Epithelial cell of esophagus (primary cell): ENCODE measurements around the gene IDI1.
"Not testable (repeated sequence)": the region's sequence is repeated elsewhere in the genome, so short reads cannot be mapped to it uniquely, and the experiment has no call there.

ENCODE experiments used
- DNase-seq: peaks from one replicate; pipeline ENCODE4 v3.0.0; 2010; ENCODE audit warnings: low read depth
- H3K4me3 ChIP-seq: 2 replicates; pipeline ENCODE4 v1.5.1; 2011; ENCODE audit warnings: mild to moderate bottlenecking, low read length, control low read depth
- CTCF ChIP-seq: IDR thresholded peaks from 2 replicates; pipeline ENCODE4 v1.5.1; 2011; ENCODE audit warnings: low read depth, mild to moderate bottlenecking, low read length, control low read depth, inconsistent platforms; ENCODE audit not compliant: insufficient read depth; ENCODE audit errors: missing control alignments

The IDI1 gene

DNA sequence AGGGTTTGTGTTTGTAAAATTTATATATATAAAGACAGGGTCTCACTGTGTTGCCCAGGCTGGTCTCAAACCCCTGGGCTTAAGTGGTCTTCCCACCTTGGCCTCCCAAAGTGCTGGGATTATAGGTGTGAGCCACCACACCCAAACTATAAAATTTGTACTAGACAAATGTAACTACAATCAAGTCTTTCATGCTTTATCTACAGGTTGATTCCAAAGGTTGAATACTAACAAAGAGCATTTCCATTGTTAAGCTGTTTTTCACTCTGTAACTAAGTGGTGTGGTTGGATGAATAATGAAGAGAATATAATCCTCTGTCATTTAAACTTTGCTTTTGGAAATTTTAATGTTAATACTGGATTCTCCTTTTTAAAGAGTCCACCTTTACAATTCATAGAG is 29.7 kb upstream of the IDI1 start:
- no peak overlapping the region for H3K4me3 ChIP-seq
- DNase-seq, result no peak
- no peak for TF ChIP-seq CTCF

GRCh38 chr10:1074748-1075308 is 25.9 kb upstream of the IDI1 start:
- DNase-seq, result peak; percentile 20
- TF ChIP-seq CTCF, result peak; percentile 40
- H3K4me3 ChIP-seq, result no peak overlapping the region

- TF ChIP-seq CTCF, result peak; percentile 22
- H3K4me3 ChIP-seq, result no peak overlapping the region
- no peak for DNase-seq
These were observed 25.3 kb upstream of the IDI1 start for GRCh38 chr10:1074052-1074747.

GRCh38 chr10:1070919-1071318 is 22.0 kb upstream of the IDI1 start:
- no peak for TF ChIP-seq CTCF
- DNase-seq, result peak; percentile 46
- H3K4me3 ChIP-seq, result no peak overlapping the region

DNA sequence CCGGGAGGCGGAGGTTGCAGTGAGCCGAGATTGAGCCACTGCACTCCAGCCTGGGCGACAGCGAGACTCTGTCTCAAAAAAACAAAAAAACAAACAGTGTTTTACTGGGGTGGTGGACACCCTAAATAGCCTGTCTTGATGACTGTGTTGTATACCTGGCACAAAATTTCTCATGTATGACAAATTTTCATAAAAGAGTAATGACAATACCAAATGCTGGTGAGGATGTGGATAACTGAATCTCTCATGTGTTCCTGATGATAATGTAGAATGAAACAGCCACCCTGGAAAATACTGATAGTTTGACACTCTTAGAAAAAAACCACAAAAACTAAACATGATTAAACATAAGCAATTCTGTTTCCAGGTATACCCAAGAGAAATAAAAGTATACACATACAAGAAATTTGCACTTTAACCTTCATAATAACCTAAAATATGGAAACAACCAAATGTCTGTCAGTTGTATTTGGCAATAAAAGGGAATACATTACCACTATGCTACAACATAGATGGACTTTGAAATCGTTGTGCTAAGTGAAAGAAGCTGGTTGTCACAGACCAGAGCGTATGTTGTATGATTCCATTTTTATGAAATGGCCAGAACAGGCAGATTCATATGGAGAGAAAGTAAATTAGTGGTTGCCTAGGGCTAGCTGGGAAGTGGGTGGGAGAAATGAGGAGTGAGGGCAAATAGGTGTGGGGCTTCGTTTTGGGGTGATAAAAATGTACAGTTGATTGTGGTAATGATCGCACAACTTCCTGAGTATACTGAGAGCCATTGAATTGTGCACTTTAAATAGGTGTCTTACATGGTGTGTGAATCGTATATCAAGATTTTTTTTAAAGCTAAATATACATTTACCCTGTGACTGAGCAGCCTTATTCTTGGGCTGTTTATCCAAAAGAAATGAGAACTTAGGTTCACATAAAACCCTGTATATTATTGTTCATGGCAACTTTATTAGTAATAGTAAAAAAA is 19.8 kb upstream of the IDI1 start:
- no peak for TF ChIP-seq CTCF
- no peak for DNase-seq
- no peak overlapping the region for H3K4me3 ChIP-seq

GRCh38 chr10:1066734-1067133 is 17.8 kb upstream of the IDI1 start:
- H3K4me3 ChIP-seq, DNase-seq: not testable (repeated sequence)

- DNase-seq, result no peak
- H3K4me3 ChIP-seq, result no peak overlapping the region
- TF ChIP-seq CTCF, result no peak
These were observed 16.0 kb upstream of the IDI1 start for GRCh38 chr10:1064964-1065247.
